HEK293T (cell line): ENCODE data around the gene ABHD17C.

Source experiments
- BHLHE40 ChIP-seq: fragments of 450-650 bp; IDR thresholded peaks from 2 replicates; pipeline ENCODE4 v1.6.1; 2016; ENCODE audit warnings: mild to moderate bottlenecking, moderate library complexity, borderline replicate concordance
- L3MBTL2 ChIP-seq: fragments of 450-650 bp; conservative IDR thresholded peaks from 2 replicates; pipeline ENCODE4 v1.6.1; 2016; ENCODE audit warnings: mild to moderate bottlenecking

GRCh38 chr15:80803580-80804525 lies 108.7 kb downstream of the ABHD17C start:
- TF ChIP-seq L3MBTL2 = no peak
- no peak for TF ChIP-seq BHLHE40
